CD4-positive, alpha-beta T cell (primary cell): ENCODE measurements around the gene CRACR2A. TPM values are rescaled to one million over a fixed set of nuclear protein-coding genes. Genes with fewer than 3 reads are reported as not detected.

Experiments
- ATAC-seq: fragments of 200-7000 bp; cut with Tn5 transposase; one replicate; pipeline ENCODE4 v1.10.0; 2022; ENCODE audit warnings: mild to moderate bottlenecking; ENCODE audit not compliant: poor library complexity
- CTCF ChIA-PET: fragments of 350-600 bp; sonication (Branson Sonifier 250); formaldehyde crosslinking; loops from one replicate; lab custom pipeline; 2021; ENCODE audit warnings: antibody characterized with exemption, inconsistent platforms; lab: Charles Lee
- POLR2A ChIA-PET: fragments of 350-600 bp; sonication (Branson Sonifier 250); formaldehyde crosslinking; loops from one replicate; lab custom pipeline; 2021; ENCODE audit warnings: antibody characterized with exemption, inconsistent platforms; lab: Charles Lee
- DNase-seq, 14 experiments: peaks; one replicate each; pipeline ENCODE4 v3.0.0-alpha.2; 2013 to 2020; ENCODE audit warnings: mixed read lengths in 2 of 14
- H3K27ac ChIP-seq, 2 donors: one replicate each; pipeline versions ENCODE4 v1.5.1 to v1.7.0; 2013; ENCODE audit warnings: low read length in 2 of 2, low read depth in 1 of 2, mild to moderate bottlenecking in 1 of 2
- H3K27me3 ChIP-seq, 2 experiments: 1 replicate in 1 of 2; 2 replicates in 1 of 2; pipeline versions ENCODE4 v1.6.1 to v1.7.0; 2013; ENCODE audit warnings: low read length in 2 of 2, control low read depth in 1 of 2, mild to moderate bottlenecking in 1 of 2, moderate library complexity in 1 of 2; ENCODE audit not compliant: insufficient read depth in 2 of 2, control insufficient read depth in 1 of 2
- H3K36me3 ChIP-seq: one replicate; pipeline ENCODE4 v1.6.1; 2013; ENCODE audit warnings: low read length, control low read depth; ENCODE audit not compliant: insufficient read depth
- H3K4me1 ChIP-seq: one replicate; pipeline ENCODE4 v1.6.1; 2013; ENCODE audit warnings: low read length, control low read depth; ENCODE audit not compliant: insufficient read depth
- H3K4me3 ChIP-seq: one replicate; pipeline ENCODE4 v1.5.1; 2013; ENCODE audit warnings: mild to moderate bottlenecking, low read length, moderate library complexity
- H3K9me3 ChIP-seq, 2 experiments: 1 replicate in 1 of 2; 2 replicates in 1 of 2; pipeline versions ENCODE4 v1.6.1 to v1.7.0; 2013; ENCODE audit warnings: low read length in 2 of 2, mild to moderate bottlenecking in 2 of 2, control low read depth in 1 of 2, moderate library complexity in 1 of 2; ENCODE audit not compliant: control insufficient read depth in 1 of 2, insufficient read depth in 1 of 2
- H3K27ac Mint-ChIP-seq: one replicate; pipeline ENCODE4 v1.8.0; 2020; ENCODE audit warnings: mixed read lengths
- H3K27me3 Mint-ChIP-seq: one replicate; pipeline ENCODE4 v1.8.0; 2021; ENCODE audit warnings: mixed read lengths
- H3K36me3 Mint-ChIP-seq: one replicate; pipeline ENCODE4 v1.8.0; 2021; ENCODE audit warnings: low read depth, mixed read lengths
- H3K4me1 Mint-ChIP-seq: one replicate; pipeline ENCODE4 v1.8.0; 2021; ENCODE audit warnings: low read depth, mixed read lengths
- H3K4me3 Mint-ChIP-seq: one replicate; pipeline ENCODE4 v1.8.0; 2020; ENCODE audit warnings: mild to moderate bottlenecking, mixed read lengths
- H3K9me3 Mint-ChIP-seq: one replicate; pipeline ENCODE4 v1.8.0; 2020; ENCODE audit warnings: mixed read lengths
- intact Hi-C, 2 experiments: fragments of 100-400 bp; cut with DNase I in 1 of 2; cut with micrococcal nuclease in 1 of 2; formaldehyde crosslinking; loops; one replicate each; pipeline versions ENCODE4 v1.15.1 to v1.9.0; 2023 to 2025; cut with DNase I, micrococcal nuclease
- total RNA-seq, 174 experiments: library from RNA in 2 of 174; stranded (reverse) in 2 of 174; gene quantifications; one replicate each; pipeline ENCODE4 v1.2.3 and lab custom pipeline; 2021 to 2026
- TF ChIP-seq, protein P1 (sequence below): fragments of 200-600 bp; IDR thresholded peaks from one replicate; pipeline ENCODE4 v1.8.0; 2022; ENCODE audit warnings: antibody characterized with exemption, mild to moderate bottlenecking

Gene CRACR2A
- total RNA-seq, 2 experiments from 2014 or later = 23.5 to 27.5 TPM

DNA sequence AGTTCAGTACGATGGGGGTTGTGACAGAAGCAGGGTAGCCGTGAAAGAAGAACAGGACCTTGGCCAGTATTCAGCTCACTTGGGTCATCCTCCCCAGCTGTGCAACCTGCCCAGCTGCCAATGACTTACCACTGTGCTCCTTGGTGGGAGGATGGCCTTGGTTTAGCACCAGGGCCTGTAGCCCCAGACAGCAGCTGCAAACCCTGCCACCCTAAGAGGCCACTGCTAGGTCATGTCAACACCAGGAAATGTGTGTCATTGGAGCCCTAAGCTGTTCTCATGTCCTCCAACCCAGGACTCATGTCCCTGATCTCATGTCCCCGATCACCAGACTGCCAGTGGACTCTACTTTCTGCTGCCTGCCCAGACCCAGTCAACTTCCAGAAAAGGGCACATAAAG, 3.0 kb upstream of the CRACR2A start:
- Mint-ChIP-seq H3K36me3 (peaks cover 13% of the 10 kb centered on the region), H3K9me3 (no peaks in the 10 kb centered on the region), H3K4me3 (no peak overlapping the region), H3K4me1 (peaks cover 46% of the 10 kb centered on the region), H3K27me3 (no peaks in the 10 kb centered on the region), H3K27ac (no peak overlapping the region)
- ChIA-PET CTCF (no interaction called here), POLR2A (no interaction called here)
- Histone ChIP-seq H3K4me3 (no peak overlapping the region), H3K4me1 (peaks cover 44% of the 10 kb centered on the region), H3K9me3 (no peaks in the 10 kb centered on the region), H3K36me3 (no peaks in the 10 kb centered on the region), H3K27ac (no peak overlapping the region), H3K27me3 (no peaks in the 10 kb centered on the region)
- intact Hi-C loops = loop anchor here in 1 of 2 experiments (10.0 kb wide), 4 partner anchors 209 to 789 kb away; partner anchors contain the start of gene TIGAR
- DNase-seq (no peak), ATAC-seq (no peak)
- TF ChIP-seq, protein P1, sequence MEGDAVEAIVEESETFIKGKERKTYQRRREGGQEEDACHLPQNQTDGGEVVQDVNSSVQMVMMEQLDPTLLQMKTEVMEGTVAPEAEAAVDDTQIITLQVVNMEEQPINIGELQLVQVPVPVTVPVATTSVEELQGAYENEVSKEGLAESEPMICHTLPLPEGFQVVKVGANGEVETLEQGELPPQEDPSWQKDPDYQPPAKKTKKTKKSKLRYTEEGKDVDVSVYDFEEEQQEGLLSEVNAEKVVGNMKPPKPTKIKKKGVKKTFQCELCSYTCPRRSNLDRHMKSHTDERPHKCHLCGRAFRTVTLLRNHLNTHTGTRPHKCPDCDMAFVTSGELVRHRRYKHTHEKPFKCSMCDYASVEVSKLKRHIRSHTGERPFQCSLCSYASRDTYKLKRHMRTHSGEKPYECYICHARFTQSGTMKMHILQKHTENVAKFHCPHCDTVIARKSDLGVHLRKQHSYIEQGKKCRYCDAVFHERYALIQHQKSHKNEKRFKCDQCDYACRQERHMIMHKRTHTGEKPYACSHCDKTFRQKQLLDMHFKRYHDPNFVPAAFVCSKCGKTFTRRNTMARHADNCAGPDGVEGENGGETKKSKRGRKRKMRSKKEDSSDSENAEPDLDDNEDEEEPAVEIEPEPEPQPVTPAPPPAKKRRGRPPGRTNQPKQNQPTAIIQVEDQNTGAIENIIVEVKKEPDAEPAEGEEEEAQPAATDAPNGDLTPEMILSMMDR = no peak

DNA sequence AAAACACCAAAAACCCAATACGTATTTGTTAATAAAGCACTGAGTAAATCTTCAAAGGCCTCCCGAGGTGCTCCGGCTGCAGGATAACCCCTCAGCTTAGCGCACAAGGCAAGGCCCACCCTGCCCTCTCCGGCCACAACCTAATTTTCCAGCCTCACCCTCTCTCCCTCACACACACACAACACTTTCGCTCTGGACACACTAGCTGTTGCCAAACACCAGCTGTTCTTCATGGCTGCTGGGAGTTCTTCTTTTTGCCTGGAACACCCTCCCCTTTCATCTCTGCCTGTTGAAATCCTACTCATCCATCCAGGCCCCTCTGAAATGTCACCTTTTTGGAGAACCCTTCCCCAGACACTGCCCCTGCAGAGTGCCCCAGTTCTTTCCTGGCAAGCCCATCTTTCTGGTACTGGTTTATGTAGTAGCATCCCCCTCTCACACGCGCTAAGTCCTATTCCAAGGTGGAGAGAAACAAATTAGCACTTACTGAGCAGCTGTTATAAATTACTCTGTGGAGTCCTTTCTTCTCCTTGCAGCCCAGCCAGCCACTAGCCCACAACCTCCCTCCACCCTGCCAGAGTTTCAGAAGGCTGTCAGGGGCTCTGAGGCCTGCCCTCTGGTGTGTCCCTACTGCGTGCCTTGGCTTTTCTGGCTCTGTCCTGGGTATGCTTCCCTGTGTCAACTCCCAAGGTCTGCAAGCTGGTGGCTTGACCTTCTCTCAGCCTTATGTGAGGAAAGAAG, 805 bp upstream of the CRACR2A start:
- peak overlapping the region; percentile 90 to 92 for H3K27ac ChIP-seq
- Mint-ChIP-seq H3K36me3 (peaks cover 20% of the 10 kb centered on the region), H3K27me3 (no peaks in the 10 kb centered on the region), H3K4me1 (peaks cover 65% of the 10 kb centered on the region), H3K4me3 (peak overlapping the region; percentile 89), H3K9me3 (no peaks in the 10 kb centered on the region), H3K27ac (peak overlapping the region; percentile 92)
- H3K4me3 ChIP-seq = peak overlapping the region; percentile 92
- intact Hi-C loops = loop anchor here (5.0 to 10.0 kb wide), 7 partner anchors 36 to 1956 kb away; partner anchors contain the start of genes PARP11 (in 1 of the 2) and TIGAR (in 1 of the 2)
- TF ChIP-seq, protein P1 = no peak
- POLR2A ChIA-PET = interaction anchor here (1.0 to 1.9 kb wide), 6 partner anchors 10 to 518 kb away, joined by 3 to 11 read pairs (median 4); no protein-coding TSS in a partner anchor
- peaks cover 4% of the 10 kb centered on the region for H3K36me3 ChIP-seq
- ATAC-seq = no peak
- peak in 3 of 14 experiments; percentile 9 to 31 (median 29) for DNase-seq
- no peaks in the 10 kb centered on the region for H3K9me3 ChIP-seq
- no peaks in the 10 kb centered on the region for H3K27me3 ChIP-seq
- H3K4me1 ChIP-seq = peaks cover 60% of the 10 kb centered on the region
- CTCF ChIA-PET = interaction anchor here (1.0 to 1.8 kb wide), 6 partner anchors 10 to 79 kb away, joined by 3 to 10 read pairs (median 4); no protein-coding TSS in a partner anchor

DNA sequence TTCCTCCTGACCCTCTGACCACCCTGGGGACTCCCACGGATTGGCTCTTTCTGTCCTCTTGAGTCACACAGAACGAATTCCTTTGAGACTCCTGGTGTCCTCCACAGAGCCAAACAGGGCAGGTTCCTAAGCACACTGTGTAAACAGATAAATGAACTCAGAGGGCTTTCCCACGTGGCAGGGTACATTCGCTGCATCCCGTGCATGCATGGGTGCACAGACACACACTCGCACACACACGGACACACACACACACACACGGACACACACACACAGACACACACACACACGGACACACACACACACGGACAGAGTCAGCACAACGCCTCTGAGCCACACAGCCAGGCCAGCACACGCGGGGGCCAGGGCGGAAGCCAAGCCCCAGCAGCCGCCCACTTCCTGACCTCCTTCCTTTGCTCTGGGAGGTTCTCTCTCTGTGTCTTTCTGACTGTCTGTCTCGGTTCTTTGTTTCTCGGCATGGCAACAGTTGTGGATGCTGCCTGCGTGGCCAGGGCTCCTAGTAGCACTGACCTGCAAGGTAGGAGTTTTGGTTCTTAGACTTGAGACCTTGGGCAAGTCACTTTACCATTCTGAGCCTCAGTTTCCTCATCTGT, 706 bp downstream of the CRACR2A start:
- TF ChIP-seq, protein P1 = no peak
- H3K27me3 Mint-ChIP-seq = no peaks in the 10 kb centered on the region
- ChIA-PET CTCF (interaction anchor here (0.8 to 1.8 kb wide), 9 partner anchors 8 to 127 kb away, joined by 3 to 10 read pairs (median 3); no protein-coding TSS in a partner anchor), POLR2A (interaction anchor here (1.0 to 1.9 kb wide), 7 partner anchors 9 to 520 kb away, joined by 3 to 11 read pairs (median 4); no protein-coding TSS in a partner anchor)
- H3K4me3 ChIP-seq = peak overlapping the region; percentile 92
- intact Hi-C loops = loop anchor here (5.0 to 10.0 kb wide), 7 partner anchors 35 to 1955 kb away; partner anchors contain the start of genes PARP11 (in 1 of the 2) and TIGAR (in 1 of the 2)
- peaks cover 75% of the 10 kb centered on the region for H3K4me1 ChIP-seq
- H3K9me3 ChIP-seq = no peaks in the 10 kb centered on the region
- H3K36me3 ChIP-seq = peaks cover 5% of the 10 kb centered on the region
- H3K36me3 Mint-ChIP-seq = peaks cover 25% of the 10 kb centered on the region
- no peaks in the 10 kb centered on the region for H3K9me3 Mint-ChIP-seq
- peak overlapping the region; percentile 89 for H3K4me3 Mint-ChIP-seq
- peaks cover 76% of the 10 kb centered on the region for H3K4me1 Mint-ChIP-seq
- peak overlapping the region; percentile 92 for H3K27ac Mint-ChIP-seq
- ATAC-seq (peak; percentile 73), DNase-seq (peak; percentile 38 to 86 (median 58))
- no peaks in the 10 kb centered on the region for H3K27me3 ChIP-seq
- peak overlapping the region; percentile 92 to 95 for H3K27ac ChIP-seq
